HepG2 (cell line): ENCODE results near the gene MPC1. TPM values are rescaled to one million over a fixed set of nuclear protein-coding genes. Genes with fewer than 3 reads are reported as not detected.

ENCODE experiments used
- CBFB ChIP-seq: sonication (generic); formaldehyde crosslinking; IDR thresholded peaks from 2 replicates; pipeline ENCODE4 v1.4.0; 2020; ENCODE audit warnings: missing genetic modification reagents
- GPBP1L1 ChIP-seq: sonication (generic); formaldehyde crosslinking; IDR thresholded peaks from 2 replicates; pipeline ENCODE4 v1.5.0; 2020; ENCODE audit warnings: mild to moderate bottlenecking, missing genetic modification reagents
- MTA1 ChIP-seq: sonication (generic); formaldehyde crosslinking; IDR thresholded peaks from 2 replicates; pipeline ENCODE4 v1.4.0; 2020; ENCODE audit warnings: missing genetic modification reagents, mild to moderate bottlenecking, borderline replicate concordance
- MTF2 ChIP-seq: sonication (generic); formaldehyde crosslinking; IDR thresholded peaks from 2 replicates; pipeline ENCODE4 v1.5.0; 2020; ENCODE audit warnings: missing genetic modification reagents, borderline replicate concordance
- MYPOP ChIP-seq: sonication (generic); formaldehyde crosslinking; IDR thresholded peaks from 2 replicates; pipeline ENCODE4 v1.8.1; 2023; ENCODE audit warnings: mild to moderate bottlenecking, moderate library complexity, missing genetic modification reagents
- NFE2L2 ChIP-seq: fragments of 150-350 bp; IDR thresholded peaks from 2 replicates; pipeline ENCODE4 v1.6.1; 2014; ENCODE audit warnings: low read length
- RFXAP ChIP-seq: sonication (generic); formaldehyde crosslinking; IDR thresholded peaks from 2 replicates; pipeline ENCODE4 v1.4.0; 2020; ENCODE audit warnings: missing genetic modification reagents, borderline replicate concordance
- SNAI1 ChIP-seq: sonication (generic); formaldehyde crosslinking; IDR thresholded peaks from 2 replicates; pipeline ENCODE4 v1.5.0; 2020; ENCODE audit warnings: mild to moderate bottlenecking, missing genetic modification reagents, borderline replicate concordance
- TFAP4 ChIP-seq: sonication (generic); IDR thresholded peaks from 2 replicates; pipeline ENCODE4 v1.6.1; 2016; ENCODE audit warnings: low read depth, borderline replicate concordance
- ZBTB49 ChIP-seq: sonication (generic); formaldehyde crosslinking; IDR thresholded peaks from 2 replicates; pipeline ENCODE4 v1.4.0; 2020; ENCODE audit warnings: missing genetic modification reagents, borderline replicate concordance
- ZNF609 ChIP-seq: sonication (generic); formaldehyde crosslinking; IDR thresholded peaks from 2 replicates; pipeline ENCODE4 v1.4.0; 2020; ENCODE audit warnings: mild to moderate bottlenecking, missing genetic modification reagents, borderline replicate concordance
- ZNF614 ChIP-seq: IDR thresholded peaks from 2 replicates; pipeline ENCODE4 v1.6.1; 2018; ENCODE audit warnings: missing biosample characterization, missing genetic modification reagents, inconsistent platforms, borderline replicate concordance
- ZNF841 ChIP-seq: sonication (generic); formaldehyde crosslinking; IDR thresholded peaks from 2 replicates; pipeline ENCODE4 v1.8.1; 2023; ENCODE audit warnings: missing genetic modification reagents, borderline replicate concordance
- polyA plus RNA-seq, 8 experiments: library from polyadenylated mRNA; depleted of rRNA in 3 of 8; stranded (reverse) in 7 of 8; unstranded in 1 of 8; fragments of >200 nt; fragmentation: Illumina TruSeq in 4 of 8; extraction: Trizol in 4 of 8; gene quantifications; 2 replicates each; pipeline versions ENCODE4 v1.2.1 to v1.2.3, GENCODE V29; 2011 to 2016; ENCODE audit warnings: low read depth in 4 of 8, missing spikeins in 1 of 8, mixed read lengths in 1 of 8; ENCODE audit not compliant: insufficient read depth in 1 of 8
- total RNA-seq, 5 experiments: library from RNA; depleted of rRNA; stranded (reverse); fragments of >200 nt; fragmentation: Illumina TruSeq; extraction: Trizol; gene quantifications; 2 replicates each; pipeline ENCODE4 v1.2.3, GENCODE V29; 2016; ENCODE audit warnings: low read depth in 1 of 5

The MPC1 gene
- total and polyA plus RNA-seq, 2 of the 13 experiments (the other 11 are each of a cell fraction or from before 2014, with no cell fraction given): 189 to 214 TPM

- peak; percentile 99 for TF ChIP-seq MYPOP (CRISPR knock-in tag)
- TF ChIP-seq MTA1: peak; percentile 50; the same call in 1 of the 2 replicates
- peak; percentile 86; the same call in 1 of the 2 replicates for TF ChIP-seq ZNF614
- no peak for TF ChIP-seq ZBTB49
- TF ChIP-seq NFE2L2: no peak
- TF ChIP-seq CBFB (CRISPR knock-in tag): peak; percentile 59; the same call in 1 of the 2 replicates
- no peak for TF ChIP-seq RFXAP (CRISPR knock-in tag)
- no peak for TF ChIP-seq GPBP1L1
- TF ChIP-seq ZNF841 (CRISPR knock-in tag): no peak
- TF ChIP-seq TFAP4: peak; percentile 58; the same call in 1 of the 2 replicates
- peak; percentile 83; the same call in 1 of the 2 replicates for TF ChIP-seq ZNF609
- TF ChIP-seq SNAI1 (CRISPR knock-in tag): peak; percentile 46; the same call in 1 of the 2 replicates
- TF ChIP-seq MTF2 (CRISPR knock-in tag): peak; percentile 67; the same call in 1 of the 2 replicates
Measured at GRCh38 chr6:166381733-166382499, 824 bp downstream of the MPC1 start (continued).
